Neural progenitor cell (in vitro differentiated cells): Measurements from ENCODE around the gene NOTCH3. TPM values are rescaled to one million over a fixed set of nuclear protein-coding genes. Genes with fewer than 3 reads are reported as not detected.
A peak's percentile ranks its signal among the peaks of the same experiment; 100 is the strongest.

Experiments used
- DNase-seq: peaks from one replicate; pipeline ENCODE4 v3.0.0-alpha.2; 2016; ENCODE audit warnings: low spot score
- H2AFZ ChIP-seq: fragments of 200-600 bp; sonication (generic); replicated peaks from 2 replicates; pipeline ENCODE4 v1.6.1; 2016; ENCODE audit warnings: antibody characterized with exemption
- H3F3A ChIP-seq: fragments of 200-600 bp; sonication (generic); 2 replicates; pipeline ENCODE4 v1.6.1; 2016; ENCODE audit warnings: antibody characterized with exemption, low read depth
- H3K27ac ChIP-seq: fragments of 200-600 bp; sonication (generic); 2 replicates; pipeline ENCODE4 v1.5.1; 2016; ENCODE audit warnings: mild to moderate bottlenecking
- H3K27me3 ChIP-seq: fragments of 200-600 bp; sonication (generic); 2 replicates; pipeline ENCODE4 v1.6.1; 2016; ENCODE audit warnings: mild to moderate bottlenecking, moderate library complexity
- H3K36me3 ChIP-seq: fragments of 200-600 bp; sonication (generic); 2 replicates; pipeline ENCODE4 v1.5.1; 2016
- H3K4me1 ChIP-seq: fragments of 200-600 bp; sonication (generic); 2 replicates; pipeline ENCODE4 v1.6.1; 2016; ENCODE audit warnings: mixed run types
- H3K4me2 ChIP-seq: fragments of 200-600 bp; sonication (generic); 2 replicates; pipeline ENCODE4 v1.6.1; 2016
- H3K4me3 ChIP-seq: fragments of 200-600 bp; sonication (generic); 2 replicates; pipeline ENCODE4 v1.5.1; 2016
- H3K79me2 ChIP-seq: fragments of 200-600 bp; sonication (generic); 2 replicates; pipeline ENCODE4 v1.6.1; 2016; ENCODE audit warnings: low read depth
- H3K9ac ChIP-seq: fragments of 200-600 bp; sonication (generic); 2 replicates; pipeline ENCODE4 v1.6.1; 2016
- H3K9me3 ChIP-seq: fragments of 200-600 bp; sonication (generic); 2 replicates; pipeline ENCODE4 v1.5.1; 2016; ENCODE audit warnings: low read depth
- H4K20me1 ChIP-seq: fragments of 200-600 bp; sonication (generic); 2 replicates; pipeline ENCODE4 v1.6.1; 2016; ENCODE audit warnings: low read depth
- H3K27ac Mint-ChIP-seq: 3 replicates; pipeline ENCODE4 v1.8.0; 2021; ENCODE audit warnings: mixed read lengths
- H3K27me3 Mint-ChIP-seq: 2 replicates; pipeline ENCODE4 v1.8.0; 2022; ENCODE audit warnings: low read depth, mild to moderate bottlenecking, inconsistent platforms, moderate library complexity, mixed read lengths; ENCODE audit not compliant: insufficient read depth
- H3K36me3 Mint-ChIP-seq: 3 replicates; pipeline ENCODE4 v1.8.0; 2021; ENCODE audit warnings: mixed read lengths
- H3K4me1 Mint-ChIP-seq: 3 replicates; pipeline ENCODE4 v1.8.0; 2021; ENCODE audit warnings: mixed read lengths
- H3K4me3 Mint-ChIP-seq: 3 replicates; pipeline ENCODE4 v1.8.0; 2021; ENCODE audit warnings: mild to moderate bottlenecking, moderate library complexity, mixed read lengths
- H3K9me3 Mint-ChIP-seq: 3 replicates; pipeline ENCODE4 v1.8.0; 2020; ENCODE audit warnings: mixed read lengths
- EZH2 ChIP-seq: fragments of 200-600 bp; sonication (generic); IDR thresholded peaks from 2 replicates; pipeline ENCODE4 v1.6.1; 2017; ENCODE audit warnings: antibody characterized with exemption, mild to moderate bottlenecking, moderate library complexity
- EZH2phosphoT487 ChIP-seq: fragments of 200-600 bp; sonication (generic); IDR thresholded peaks from 2 replicates; pipeline ENCODE4 v1.6.1; 2017; ENCODE audit warnings: antibody characterized with exemption
- total RNA-seq: library from RNA; depleted of rRNA; stranded (reverse); fragments of >200 nt; gene quantifications from 2 replicates; pipeline ENCODE4 v1.2.3, GENCODE V29; 2015; ENCODE audit warnings: low replicate concordance
- TF ChIP-seq, protein P1 (sequence below): fragments of 200-600 bp; sonication (generic); IDR thresholded peaks from 2 replicates; pipeline ENCODE4 v1.5.1; 2017; ENCODE audit warnings: antibody characterized with exemption, mild to moderate bottlenecking

Gene NOTCH3
- total RNA-seq, 1 donor from 2014 or later: 17.1 TPM

DNA sequence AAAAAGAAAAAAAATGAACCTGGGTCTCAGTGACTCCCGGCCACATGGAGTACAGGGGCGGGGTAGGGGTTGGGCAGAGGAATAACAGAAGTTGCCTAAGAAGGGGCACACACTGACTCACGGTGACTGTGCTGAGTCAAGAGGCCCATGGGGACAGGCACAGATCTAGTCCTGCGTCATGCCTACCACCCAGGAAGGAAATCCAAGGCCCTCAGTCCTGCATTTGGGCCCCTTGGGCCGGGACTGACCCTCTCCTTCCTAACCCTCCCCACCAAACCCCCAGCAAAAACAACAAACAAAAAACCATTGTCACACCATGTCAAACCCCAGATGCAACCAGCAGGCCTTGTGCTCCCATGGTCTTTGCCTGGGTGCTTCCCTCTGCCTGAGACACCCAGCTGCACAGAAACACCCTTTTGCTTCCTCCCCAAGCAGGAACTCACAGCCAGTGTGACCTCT is 9.6 kb upstream of the NOTCH3 start:
- Histone ChIP-seq H3K4me1 (no peaks in the 10 kb centered on the region), H3K79me2 (no peaks in the 10 kb centered on the region), H3K4me2 (no peak overlapping the region), H3K36me3 (no peaks in the 10 kb centered on the region), H3K9me3 (no peaks in the 10 kb centered on the region), H4K20me1 (no peaks in the 10 kb centered on the region), H3K27ac (no peak overlapping the region), H2AFZ (no peak overlapping the region), H3K4me3 (no peak overlapping the region), H3F3A (no peaks in the 10 kb centered on the region), H3K9ac (no peak overlapping the region), H3K27me3 (no peaks in the 10 kb centered on the region)
- TF ChIP-seq, protein P1, sequence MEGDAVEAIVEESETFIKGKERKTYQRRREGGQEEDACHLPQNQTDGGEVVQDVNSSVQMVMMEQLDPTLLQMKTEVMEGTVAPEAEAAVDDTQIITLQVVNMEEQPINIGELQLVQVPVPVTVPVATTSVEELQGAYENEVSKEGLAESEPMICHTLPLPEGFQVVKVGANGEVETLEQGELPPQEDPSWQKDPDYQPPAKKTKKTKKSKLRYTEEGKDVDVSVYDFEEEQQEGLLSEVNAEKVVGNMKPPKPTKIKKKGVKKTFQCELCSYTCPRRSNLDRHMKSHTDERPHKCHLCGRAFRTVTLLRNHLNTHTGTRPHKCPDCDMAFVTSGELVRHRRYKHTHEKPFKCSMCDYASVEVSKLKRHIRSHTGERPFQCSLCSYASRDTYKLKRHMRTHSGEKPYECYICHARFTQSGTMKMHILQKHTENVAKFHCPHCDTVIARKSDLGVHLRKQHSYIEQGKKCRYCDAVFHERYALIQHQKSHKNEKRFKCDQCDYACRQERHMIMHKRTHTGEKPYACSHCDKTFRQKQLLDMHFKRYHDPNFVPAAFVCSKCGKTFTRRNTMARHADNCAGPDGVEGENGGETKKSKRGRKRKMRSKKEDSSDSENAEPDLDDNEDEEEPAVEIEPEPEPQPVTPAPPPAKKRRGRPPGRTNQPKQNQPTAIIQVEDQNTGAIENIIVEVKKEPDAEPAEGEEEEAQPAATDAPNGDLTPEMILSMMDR: no peak
- TF ChIP-seq EZH2: no peak
- no peak for TF ChIP-seq EZH2phosphoT487
- H3K4me3 Mint-ChIP-seq: no peak overlapping the region
- peak overlapping the region; percentile 50 for H3K27ac Mint-ChIP-seq
- no peak for DNase-seq
- peaks cover 11% of the 10 kb centered on the region for H3K27me3 Mint-ChIP-seq
- H3K36me3 Mint-ChIP-seq: no peaks in the 10 kb centered on the region
- no peaks in the 10 kb centered on the region for H3K9me3 Mint-ChIP-seq
- peaks cover 3% of the 10 kb centered on the region for H3K4me1 Mint-ChIP-seq

DNA sequence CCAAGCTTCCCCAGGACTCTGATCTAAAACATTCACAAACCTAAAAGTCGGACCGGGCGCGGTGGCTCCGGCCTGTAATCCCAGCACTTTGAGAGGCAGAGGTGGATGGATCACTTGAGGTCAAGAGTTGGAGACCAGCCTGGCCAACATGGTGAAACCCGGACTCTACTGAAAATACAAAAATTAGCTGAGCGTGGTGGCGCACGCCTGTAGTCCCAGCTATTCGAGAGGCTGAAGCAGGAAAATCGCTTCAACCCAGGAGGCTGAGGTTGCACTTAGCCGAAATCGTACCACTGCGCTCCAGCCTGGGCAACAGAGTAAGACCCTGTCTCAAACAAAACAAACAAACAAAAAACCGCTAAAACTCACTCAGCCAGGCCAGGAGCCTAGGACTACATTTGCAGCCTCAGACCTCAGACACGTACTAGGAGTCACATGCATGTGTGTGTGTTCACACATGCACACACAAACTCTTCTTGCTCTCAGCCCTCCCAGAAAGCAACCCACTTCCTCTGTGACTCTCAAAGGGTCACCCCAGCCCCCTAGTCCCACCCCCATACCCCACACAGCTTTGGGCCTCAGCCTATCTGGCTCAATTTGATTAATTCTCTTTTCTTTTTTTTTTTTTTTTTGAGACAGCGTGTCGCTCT is 704 bp upstream of the NOTCH3 start:
- TF ChIP-seq EZH2: no peak
- no peak for TF ChIP-seq EZH2phosphoT487
- TF ChIP-seq, protein P1: no peak
- peaks cover 35% of the 10 kb centered on the region for H3F3A ChIP-seq
- H3K79me2 ChIP-seq: peaks cover 35% of the 10 kb centered on the region
- H3K27me3 ChIP-seq: no peaks in the 10 kb centered on the region
- Mint-ChIP-seq H3K4me3 (peak overlapping the region; percentile 87), H3K4me1 (peaks cover 28% of the 10 kb centered on the region), H3K27me3 (peaks cover 20% of the 10 kb centered on the region), H3K9me3 (no peaks in the 10 kb centered on the region), H3K27ac (peak overlapping the region; percentile 25), H3K36me3 (peaks cover 16% of the 10 kb centered on the region)
- H2AFZ ChIP-seq: peak overlapping the region; percentile 77
- H3K4me1 ChIP-seq: peaks cover 7% of the 10 kb centered on the region
- no peak overlapping the region for H3K9ac ChIP-seq
- H3K9me3 ChIP-seq: no peaks in the 10 kb centered on the region
- H4K20me1 ChIP-seq: peaks cover 32% of the 10 kb centered on the region
- no peak overlapping the region for H3K27ac ChIP-seq
- peak overlapping the region; percentile 73 for H3K4me2 ChIP-seq
- peak overlapping the region; percentile 72 for H3K4me3 ChIP-seq
- no peaks in the 10 kb centered on the region for H3K36me3 ChIP-seq
- DNase-seq: no peak

DNA sequence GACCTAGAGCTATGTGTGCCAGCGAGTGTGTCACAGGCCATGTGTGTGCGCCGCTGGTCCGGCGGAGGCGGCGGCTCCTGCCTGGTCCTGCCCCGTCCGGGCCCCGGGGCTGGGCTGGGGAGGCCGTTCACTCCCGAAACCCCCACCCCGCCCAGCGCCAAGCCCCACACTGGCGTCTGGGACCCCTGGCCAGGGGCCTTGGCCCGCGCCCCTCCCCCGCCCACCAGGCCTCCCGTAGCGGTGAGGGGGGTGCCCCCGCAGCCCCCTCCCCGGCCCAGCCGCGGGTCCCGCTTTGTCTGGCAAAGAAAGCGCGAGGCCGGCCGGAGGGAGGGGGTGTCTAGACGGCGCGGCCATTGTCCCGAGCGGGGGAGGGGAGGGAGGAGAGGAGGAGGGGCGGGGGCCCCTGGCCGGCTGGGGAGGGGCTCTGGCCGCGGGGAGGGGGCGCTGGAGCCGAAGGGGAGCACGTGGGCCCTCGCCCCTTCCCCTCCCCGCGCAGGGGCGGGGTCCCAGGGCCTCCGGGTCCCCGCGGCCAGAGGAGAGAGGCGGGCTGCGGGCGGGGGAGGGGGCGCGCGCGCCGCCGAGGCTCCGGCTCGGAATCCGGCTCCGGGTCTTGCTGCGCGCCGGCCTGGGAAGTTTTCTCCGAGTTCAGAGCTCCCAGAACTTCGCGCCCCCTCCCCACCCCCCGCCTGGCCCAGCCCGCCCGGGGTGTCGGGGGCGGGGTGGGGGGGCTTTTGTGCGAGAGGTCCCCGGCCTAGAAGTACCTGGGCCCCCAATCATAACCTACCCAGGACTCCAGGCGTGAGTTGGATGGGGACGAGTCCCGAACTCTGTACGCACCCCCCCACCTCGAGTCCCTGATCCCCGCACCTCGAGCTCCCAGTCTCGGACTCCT is 888 bp downstream of the NOTCH3 start:
- peak; percentile 95 for DNase-seq
- no peak overlapping the region for H2AFZ ChIP-seq

More for the DNA sequence above, 888 bp downstream of the NOTCH3 start:
- peak overlapping the region; percentile 89 for H3K4me3 Mint-ChIP-seq
- H3K27ac Mint-ChIP-seq: peak overlapping the region; percentile 91
- Histone ChIP-seq H3K9ac (peak overlapping the region; percentile 42), H4K20me1 (peaks cover 46% of the 10 kb centered on the region), H3K79me2 (peaks cover 51% of the 10 kb centered on the region), H3K27ac (no peak overlapping the region), H3K4me1 (peaks cover 13% of the 10 kb centered on the region), H3F3A (peaks cover 38% of the 10 kb centered on the region), H3K4me2 (peak overlapping the region; percentile 95), H3K36me3 (no peaks in the 10 kb centered on the region), H3K27me3 (no peaks in the 10 kb centered on the region), H3K9me3 (no peaks in the 10 kb centered on the region), H3K4me3 (peak overlapping the region; percentile 72)
- peaks cover 16% of the 10 kb centered on the region for H3K36me3 Mint-ChIP-seq
- TF ChIP-seq EZH2phosphoT487 (no peak), EZH2 (no peak)
- TF ChIP-seq, protein P1: no peak
- peaks cover 20% of the 10 kb centered on the region for H3K27me3 Mint-ChIP-seq
- no peaks in the 10 kb centered on the region for H3K9me3 Mint-ChIP-seq
- H3K4me1 Mint-ChIP-seq: peaks cover 35% of the 10 kb centered on the region
